RCC 7860 (cell line): ENCODE results near the gene GRIA4.

Experiments used
- DNase-seq: peaks from one replicate; pipeline ENCODE4 v3.0.0-alpha.2; 2015; ENCODE audit warnings: low spot score
- FAIRE-seq: peaks from 2 replicates; lab custom pipeline; 2012; peaks lifted over from hg19 to GRCh38; lab: Jason Lieb, UNC

The GRIA4 gene

GRCh38 chr11:105910095-105910715, 300.3 kb downstream of the GRIA4 start:
- no peak for FAIRE-seq
- DNase-seq: no peak

DNA sequence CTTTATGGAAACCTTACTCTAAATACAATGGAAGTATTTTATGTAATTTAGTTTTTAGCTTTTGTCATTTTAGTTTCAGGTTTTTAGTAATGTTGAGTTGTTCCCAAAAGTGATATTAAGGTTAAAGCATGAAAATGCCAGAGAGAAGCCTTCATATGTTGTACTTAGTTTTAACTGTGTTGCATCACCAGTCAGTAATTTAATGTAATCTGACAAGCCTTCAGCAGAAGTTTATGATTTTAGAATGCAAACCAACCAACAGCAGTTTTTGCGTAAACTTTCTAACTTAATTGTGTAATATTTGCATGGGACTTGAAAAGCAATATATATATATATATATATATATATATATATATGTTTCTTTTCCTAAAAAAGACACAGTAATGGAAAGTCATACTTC, 301.6 kb downstream of the GRIA4 start:
- no peak for FAIRE-seq
- DNase-seq: no peak

GRCh38 chr11:105912666-105913065, 302.8 kb downstream of the GRIA4 start:
- DNase-seq: no peak
- FAIRE-seq: no peak

DNA sequence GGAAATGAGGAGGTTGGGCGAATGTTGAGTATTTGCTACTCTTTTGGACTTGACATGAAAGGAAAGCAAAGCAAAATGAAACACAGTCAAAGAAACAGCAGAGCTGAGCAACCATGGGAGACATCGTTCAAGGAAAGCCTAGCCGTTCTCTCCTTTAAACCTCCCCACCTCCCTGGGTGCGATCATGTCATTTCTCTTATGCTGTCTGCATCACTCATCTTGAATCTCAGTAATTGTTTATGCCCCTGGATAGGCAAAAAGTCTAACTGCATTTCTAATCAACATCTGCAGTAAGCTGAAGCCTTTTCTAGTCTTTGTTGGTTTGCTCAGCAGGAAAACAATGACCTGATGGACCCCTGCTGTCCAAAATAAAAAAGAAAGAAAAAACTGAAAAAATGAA, 305.1 kb downstream of the GRIA4 start:
- DNase-seq (no peak), FAIRE-seq (no peak)

DNA sequence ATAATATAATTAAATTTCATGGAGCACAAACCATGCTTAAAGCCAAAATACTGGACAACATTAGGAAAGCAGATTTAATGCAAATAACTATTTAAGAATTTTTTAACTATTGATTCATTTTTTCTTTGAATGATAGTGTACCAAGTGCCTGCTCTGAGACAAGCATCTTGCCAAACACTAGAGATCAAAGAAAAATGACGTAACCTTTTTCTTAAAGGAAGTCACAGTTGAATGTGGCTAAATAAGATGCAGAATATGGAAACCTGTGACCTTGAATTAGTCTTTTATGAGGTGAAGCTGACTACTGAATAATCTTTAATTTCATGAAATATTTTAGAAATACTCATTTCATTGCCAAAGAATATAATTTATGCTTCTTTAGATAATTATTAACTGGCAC, 308.2 kb downstream of the GRIA4 start:
- FAIRE-seq (no peak), DNase-seq (no peak)

DNA sequence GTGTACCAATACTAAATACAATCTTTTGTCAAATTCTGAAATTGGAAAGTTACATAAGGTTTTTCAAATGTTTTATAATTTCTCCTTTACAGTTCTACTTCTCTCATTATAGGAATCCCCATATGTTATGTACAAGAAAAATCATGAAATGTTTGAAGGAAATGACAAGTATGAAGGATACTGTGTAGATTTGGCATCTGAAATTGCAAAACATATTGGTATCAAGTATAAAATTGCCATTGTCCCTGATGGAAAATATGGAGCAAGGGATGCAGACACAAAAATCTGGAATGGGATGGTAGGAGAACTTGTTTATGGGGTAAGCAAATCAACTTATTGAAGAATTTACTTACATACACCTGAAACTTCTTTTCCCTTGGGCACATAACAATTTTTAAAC, 308.7 kb downstream of the GRIA4 start:
- FAIRE-seq: no peak

GRCh38 chr11:105923252-105923651, 313.4 kb downstream of the GRIA4 start:
- no peak for FAIRE-seq
- no peak for DNase-seq

More for the DNA sequence above, 308.7 kb downstream of the GRIA4 start:
- no peak for DNase-seq

DNA sequence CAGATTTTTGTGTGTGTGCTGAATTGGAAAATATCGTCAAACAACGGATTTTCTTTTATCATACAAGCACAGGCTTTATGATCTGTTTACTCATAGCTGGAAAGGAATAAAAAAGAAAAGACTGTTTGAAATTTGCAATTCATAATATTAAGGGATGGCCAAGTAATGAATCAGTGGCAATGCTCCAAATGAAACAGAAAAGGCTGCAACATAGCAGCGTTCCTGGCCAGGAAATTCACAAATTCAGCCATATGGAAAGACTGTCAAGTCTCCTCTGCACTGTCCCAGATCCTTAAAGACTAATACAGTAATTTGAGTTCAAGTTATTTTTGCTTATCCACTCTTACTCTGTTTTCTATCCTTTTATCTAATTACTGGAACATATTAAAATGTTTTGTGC, 313.9 kb downstream of the GRIA4 start:
- FAIRE-seq (no peak), DNase-seq (no peak)

DNA sequence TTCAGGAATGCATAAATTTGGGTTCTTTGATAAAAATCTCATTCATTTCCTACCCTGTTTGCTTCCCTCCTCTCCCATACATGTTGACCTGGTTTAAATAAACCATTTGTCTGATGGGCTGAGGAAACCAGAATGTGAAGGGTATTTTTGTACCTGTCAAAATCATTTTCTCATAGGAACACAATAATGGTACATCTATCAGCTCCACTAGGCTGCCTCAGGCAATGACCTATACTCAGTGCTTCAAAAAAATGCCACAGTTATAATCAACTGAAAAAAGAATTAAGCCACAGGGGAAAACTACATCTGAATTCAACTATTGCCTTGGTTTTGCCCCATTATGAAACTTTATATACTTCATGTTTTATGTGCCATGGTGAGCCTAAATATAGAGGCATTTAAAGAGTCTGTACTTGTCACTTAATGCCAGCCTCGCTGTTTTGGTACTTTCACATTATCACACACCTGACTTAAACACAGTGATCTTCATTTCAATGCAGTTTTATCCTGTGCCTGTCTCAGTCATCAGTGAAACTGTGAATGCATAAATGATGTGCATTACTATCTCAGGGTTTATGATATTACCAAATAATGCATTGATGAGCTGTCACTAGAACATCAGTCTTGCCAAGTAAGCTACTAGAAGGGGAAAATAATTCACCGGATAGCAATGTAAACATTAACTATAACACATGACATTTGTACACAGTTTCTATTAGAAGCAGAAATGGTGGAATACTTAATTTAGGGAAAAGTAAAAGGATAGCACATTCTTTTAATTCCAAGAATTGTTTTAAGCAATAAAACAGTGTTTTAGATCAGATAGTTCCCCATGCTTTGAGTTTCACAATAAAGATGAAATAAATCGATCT, 319.4 kb downstream of the GRIA4 start:
- DNase-seq (no peak), FAIRE-seq (no peak)

GRCh38 chr11:105933695-105934094, 323.8 kb downstream of the GRIA4 start:
- no peak for FAIRE-seq
- no peak for DNase-seq

DNA sequence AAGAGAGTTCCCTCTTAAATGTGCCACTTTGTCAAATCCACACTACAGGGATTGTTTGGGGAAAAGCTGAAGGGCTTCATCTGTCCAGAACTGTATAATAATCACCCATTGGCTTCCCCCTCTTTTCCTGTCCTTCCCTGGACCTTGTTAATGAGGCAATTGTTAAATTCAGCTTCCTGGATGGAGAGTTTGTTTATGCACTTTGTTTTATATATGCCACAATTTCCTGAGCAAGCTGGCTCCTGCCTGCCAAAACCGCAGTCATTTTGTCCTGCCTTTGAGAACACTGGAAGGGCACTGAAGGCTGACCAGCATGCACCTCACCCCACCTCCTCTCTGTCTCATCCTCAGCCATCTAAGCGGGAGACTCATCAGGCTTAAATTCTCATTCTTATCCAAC, 325.9 kb downstream of the GRIA4 start:
- DNase-seq: no peak
- FAIRE-seq: no peak

GRCh38 chr11:105937331-105937730, 327.5 kb downstream of the GRIA4 start:
- no peak for DNase-seq
- FAIRE-seq: no peak

DNA sequence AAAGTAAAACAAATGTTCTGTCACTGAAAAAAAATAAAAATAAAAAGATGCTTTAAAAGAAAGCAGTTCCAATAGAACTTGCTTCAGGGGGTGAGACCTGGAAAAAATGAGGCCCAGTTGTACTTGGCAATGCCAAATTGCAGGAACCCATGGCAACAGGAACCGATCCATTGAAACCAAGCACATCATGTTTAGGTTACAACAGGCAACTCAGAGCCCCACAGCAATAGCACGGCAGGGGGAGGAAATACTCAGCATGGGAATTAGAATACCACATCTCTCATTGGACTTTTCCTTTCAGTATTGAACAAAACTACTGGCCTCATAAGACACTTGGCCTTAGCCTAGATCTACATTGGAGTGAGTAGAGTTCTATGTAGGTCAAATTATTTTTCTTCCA, 327.9 kb downstream of the GRIA4 start:
- DNase-seq (no peak), FAIRE-seq (no peak)

GRCh38 chr11:105942921-105943320, 333.0 kb downstream of the GRIA4 start:
- DNase-seq (no peak), FAIRE-seq (no peak)

DNA sequence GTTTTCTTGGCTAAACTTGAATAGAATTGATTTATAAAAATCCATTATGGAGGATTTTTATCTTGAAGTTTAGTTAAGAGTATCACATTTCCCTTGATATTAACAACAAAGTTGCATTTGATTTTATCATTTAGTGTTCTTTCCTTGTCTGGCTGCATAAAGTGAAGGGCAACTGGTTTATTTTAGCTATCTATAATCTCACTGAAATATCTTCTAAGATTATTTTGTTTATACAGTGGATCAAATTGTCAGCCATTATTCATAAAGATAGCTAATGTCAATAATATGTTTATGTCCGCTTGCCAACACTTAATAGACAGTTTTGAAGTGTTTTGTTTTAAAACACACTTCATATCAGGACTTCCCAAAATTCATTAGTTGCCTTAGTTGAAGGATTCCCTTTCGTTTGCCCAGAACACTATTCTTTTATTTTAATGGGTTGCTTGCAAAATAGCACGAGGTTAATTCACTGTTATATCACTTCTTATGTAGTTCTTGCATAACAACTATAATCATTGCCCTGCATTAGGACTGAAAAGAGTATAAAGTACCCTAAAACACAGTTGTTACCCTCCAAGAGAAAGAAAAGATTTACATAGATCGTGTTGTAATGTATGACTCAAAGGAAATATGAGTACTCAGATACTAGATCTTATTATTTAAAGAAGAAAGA, 339.2 kb downstream of the GRIA4 start:
- DNase-seq (no peak), FAIRE-seq (no peak)

DNA sequence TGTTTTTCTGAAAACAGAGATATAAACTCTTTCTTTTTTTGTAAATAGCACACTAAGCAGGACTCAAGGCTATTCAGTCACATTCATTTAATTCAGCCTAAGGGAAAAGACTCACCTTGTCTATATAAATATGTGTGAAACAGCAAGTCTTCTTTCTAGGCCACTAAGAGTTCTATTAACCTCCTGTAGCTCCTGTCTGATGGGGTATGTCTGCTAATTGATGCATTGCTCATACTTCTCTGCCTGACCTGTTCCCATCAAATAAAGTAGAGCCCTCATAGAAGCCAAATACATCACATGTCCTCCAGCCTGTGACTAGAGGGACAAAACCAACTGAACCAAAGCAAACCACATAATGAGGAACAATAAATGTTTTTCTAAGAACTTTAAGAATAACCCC, 344.0 kb downstream of the GRIA4 start:
- no peak for DNase-seq
- FAIRE-seq: no peak

- DNase-seq (no peak), FAIRE-seq (no peak)
Observed at GRCh38 chr11:105960252-105961245, 350.7 kb downstream of the GRIA4 start.

- peak; percentile 46 for DNase-seq
Observed at GRCh38 chr11:105968021-105968697, 358.3 kb downstream of the GRIA4 start.

GRCh38 chr11:105969756-105970155, 359.9 kb downstream of the GRIA4 start:
- DNase-seq (no peak), FAIRE-seq (no peak)

More at GRCh38 chr11:105968021-105968697, 358.3 kb downstream of the GRIA4 start:
- peak; percentile 86 for FAIRE-seq

- no peak for FAIRE-seq
Observed at GRCh38 chr11:105975128-105975527, 365.3 kb downstream of the GRIA4 start.

More at GRCh38 chr11:105975128-105975527, 365.3 kb downstream of the GRIA4 start:
- DNase-seq: no peak
